Stimulated activated CD8-positive, alpha-beta memory T cell treated with anti-CD3 and anti-CD28 coated beads, Interleukin-2, amount 100 ng/mL, for 48 hours (primary cell): ENCODE measurements around the gene PLCH1.
"Not testable (repeated sequence)": the region's sequence is repeated elsewhere in the genome, so short reads cannot be mapped to it uniquely, and the experiment has no call there.

ENCODE experiments used
- DNase-seq, 2 donors: peaks; one replicate each; pipeline ENCODE4 v3.0.0-alpha.2; 2020; ENCODE audit warnings: low read depth in 2 of 2

The PLCH1 gene

GRCh38 chr3:155420881-155421486 lies 323.9 kb downstream of the PLCH1 start:
- DNase-seq: no peak

GRCh38 chr3:155420406-155420805 lies 324.5 kb downstream of the PLCH1 start:
- DNase-seq: no peak

DNA sequence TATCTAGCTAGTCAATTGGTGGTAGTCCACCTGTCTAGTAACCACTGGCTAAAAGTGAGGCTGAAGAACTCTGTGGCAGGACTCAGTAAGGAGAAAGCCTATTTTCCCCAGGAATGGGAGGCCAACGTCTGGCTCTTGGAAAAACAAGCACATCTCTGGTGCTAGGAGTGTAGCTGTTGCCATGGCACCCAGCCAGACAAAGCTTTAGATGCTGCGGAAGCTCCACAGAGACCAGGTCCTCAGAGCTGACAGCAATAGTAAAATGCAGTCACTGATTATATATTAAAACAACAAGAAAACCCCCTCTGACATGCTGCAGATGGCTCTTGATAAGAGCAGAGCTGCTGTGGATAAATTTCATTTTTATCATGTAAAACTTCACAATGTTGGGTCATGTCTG lies 326.5 kb downstream of the PLCH1 start:
- no peak for DNase-seq

- no peak for DNase-seq
Observed at GRCh38 chr3:155417119-155417517, 327.8 kb downstream of the PLCH1 start.

DNA sequence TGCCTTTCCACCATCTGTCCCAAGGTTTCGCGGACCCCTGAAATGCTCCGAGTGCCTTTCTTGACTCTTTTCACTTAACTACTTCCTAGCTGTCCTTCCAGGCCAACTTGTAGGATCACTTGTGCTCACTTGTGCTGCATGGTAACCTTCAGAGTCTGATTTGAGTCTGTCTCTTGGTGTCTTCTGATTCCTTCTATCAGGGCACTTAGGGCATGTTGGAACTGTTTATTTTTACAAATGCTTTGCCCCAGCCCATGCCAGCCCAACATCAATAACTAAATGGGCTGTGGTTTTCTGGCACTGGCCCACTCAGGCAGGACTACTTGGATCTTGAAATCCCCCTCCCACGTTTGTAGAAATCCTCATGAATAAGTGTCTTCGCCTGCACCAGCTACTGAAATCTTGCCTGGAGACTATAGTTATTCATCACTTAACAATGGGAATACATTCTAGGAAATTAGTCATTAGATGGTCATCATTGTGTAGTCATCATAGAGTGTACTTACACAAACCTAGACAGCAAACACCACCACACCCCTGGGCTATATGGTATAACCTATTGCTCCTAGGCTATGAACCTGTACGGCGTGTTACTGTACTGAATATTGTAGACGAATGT lies 328.3 kb downstream of the PLCH1 start:
- DNase-seq: no peak

GRCh38 chr3:155412904-155413303 lies 332.0 kb downstream of the PLCH1 start:
- no peak for DNase-seq

DNA sequence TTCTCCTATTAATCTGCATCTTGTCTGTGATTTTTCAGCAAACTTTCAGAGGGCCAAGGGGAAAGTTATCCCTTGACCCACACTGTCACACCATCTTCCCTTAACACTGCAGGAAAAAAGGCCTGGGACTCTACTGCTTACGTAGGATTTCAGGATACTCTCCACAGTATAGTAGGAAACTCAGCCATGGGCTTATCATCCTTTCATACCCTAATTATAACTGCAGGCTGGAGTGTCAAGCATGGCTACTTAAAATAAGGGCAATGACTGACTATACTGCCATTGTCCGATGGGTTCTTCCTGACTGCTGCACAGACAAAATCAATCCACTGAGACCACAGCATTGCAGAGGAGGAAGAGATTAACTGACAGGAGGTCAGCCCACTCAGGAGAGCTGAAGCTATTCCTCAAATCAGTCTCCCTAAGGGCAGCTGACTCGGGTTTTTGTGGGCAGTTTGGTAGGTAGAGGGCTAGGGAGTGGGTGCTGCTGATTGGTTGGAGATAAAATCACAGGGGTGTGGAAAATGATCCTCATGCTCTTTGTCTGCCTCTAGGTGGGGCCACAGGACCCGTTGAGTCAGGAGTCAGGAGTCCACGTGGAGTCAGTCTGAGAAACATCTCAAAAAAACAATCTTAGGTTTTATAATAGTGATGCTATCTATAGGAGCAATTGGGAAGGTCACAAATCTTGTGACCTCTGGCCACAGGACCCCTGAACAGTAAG lies 333.2 kb downstream of the PLCH1 start:
- no peak for DNase-seq

GRCh38 chr3:155409336-155409735 lies 335.5 kb downstream of the PLCH1 start:
- DNase-seq: no peak

- no peak for DNase-seq
Observed at GRCh38 chr3:155407971-155408370, 336.9 kb downstream of the PLCH1 start.

DNA sequence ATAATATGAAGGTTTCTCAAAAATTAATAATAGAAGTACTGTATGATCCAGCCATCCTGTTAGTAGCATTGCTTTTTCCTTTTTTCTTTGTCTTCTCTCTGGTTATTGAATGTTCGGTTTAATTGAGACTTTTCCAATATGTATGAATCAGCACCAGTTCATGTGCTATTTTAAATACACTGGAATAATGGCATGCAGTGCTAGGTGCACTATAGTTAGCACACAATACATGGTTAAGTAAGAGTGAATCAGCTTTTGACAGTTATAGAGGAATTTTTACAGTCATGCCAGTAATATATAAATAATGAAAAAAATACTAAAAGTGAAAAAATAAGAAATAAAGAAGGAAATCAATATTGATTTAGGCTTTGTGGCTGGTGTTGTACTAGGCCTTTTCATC lies 337.5 kb downstream of the PLCH1 start:
- no peak for DNase-seq

DNA sequence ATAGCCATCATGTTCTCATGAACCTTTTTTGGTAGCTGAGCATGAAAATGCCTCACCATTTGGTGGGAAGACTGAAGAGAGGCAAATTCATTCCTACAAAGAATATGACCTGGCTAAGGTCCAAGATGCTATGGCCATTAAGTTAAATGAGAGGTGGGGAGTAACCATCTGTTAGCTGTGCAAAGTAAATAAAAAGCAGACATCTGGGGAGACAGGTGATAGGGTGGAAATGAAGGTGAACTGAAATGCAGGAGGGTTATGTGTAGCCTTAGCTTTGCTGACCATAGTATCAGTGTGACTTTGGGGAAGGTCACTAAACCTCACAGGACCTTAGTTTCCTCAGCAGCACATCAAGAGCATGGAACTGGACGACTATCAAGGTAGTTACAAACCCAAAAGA lies 340.4 kb downstream of the PLCH1 start:
- DNase-seq: no peak

DNA sequence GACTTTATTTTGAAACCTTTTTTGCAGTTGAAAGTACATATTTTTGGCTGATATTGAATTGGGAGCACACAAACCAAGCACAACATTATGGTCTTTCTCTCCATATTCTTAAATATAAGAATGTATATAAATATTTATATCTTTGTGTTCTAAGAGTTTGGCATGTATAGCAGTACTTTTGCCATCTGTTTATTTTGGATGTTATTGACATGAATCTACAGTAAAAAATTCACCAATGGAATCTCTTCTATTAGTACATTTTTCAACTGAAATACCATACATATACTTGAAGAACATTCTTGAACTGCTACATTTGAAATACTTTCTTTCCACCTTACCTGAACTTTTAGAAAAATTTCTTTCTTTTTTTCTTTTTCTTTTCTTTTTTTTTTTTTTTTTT lies 342.2 kb downstream of the PLCH1 start:
- DNase-seq: no peak

- DNase-seq: no peak
Observed at GRCh38 chr3:155398046-155398445, 346.8 kb downstream of the PLCH1 start.

DNA sequence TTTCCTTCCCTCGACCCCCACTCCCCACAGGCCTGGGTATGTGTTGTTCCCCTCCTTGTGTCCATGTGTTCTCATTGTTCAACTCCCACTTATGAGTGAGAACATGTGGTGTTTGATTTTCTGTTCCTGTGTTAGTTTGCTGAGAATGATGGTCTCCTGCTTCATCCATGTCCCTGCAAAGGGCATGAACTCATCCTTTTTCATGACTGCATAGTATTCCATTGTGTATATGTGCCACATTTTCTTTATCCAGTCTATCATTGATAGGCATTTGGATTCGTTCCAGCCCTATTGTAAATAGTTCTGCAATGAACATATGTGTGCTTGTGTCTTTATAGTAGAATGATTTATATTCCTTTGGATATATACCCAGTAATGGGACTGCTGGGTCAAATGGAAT lies 350.0 kb downstream of the PLCH1 start:
- not testable (repeated sequence) for DNase-seq

DNA sequence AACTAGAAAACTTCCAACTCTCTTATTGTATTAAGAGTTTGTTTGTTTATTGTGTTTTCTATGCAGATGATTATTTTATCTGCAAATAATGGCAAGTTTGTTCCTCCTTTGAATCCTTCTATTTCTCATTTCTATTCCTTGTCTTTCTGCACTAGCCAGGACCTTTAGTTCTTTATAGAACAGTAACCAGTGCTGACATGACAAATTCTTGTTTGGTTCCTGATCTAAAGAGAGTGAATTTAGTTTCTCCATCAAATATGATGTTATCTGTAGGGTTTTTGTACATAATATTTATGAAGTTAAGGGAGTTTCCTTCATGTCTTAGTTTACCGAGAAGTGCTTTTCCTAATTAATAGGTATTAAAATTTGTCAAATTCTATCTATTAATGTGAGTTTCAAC lies 350.6 kb downstream of the PLCH1 start:
- no peak for DNase-seq

GRCh38 chr3:155393316-155393715 lies 351.6 kb downstream of the PLCH1 start:
- no peak for DNase-seq

DNA sequence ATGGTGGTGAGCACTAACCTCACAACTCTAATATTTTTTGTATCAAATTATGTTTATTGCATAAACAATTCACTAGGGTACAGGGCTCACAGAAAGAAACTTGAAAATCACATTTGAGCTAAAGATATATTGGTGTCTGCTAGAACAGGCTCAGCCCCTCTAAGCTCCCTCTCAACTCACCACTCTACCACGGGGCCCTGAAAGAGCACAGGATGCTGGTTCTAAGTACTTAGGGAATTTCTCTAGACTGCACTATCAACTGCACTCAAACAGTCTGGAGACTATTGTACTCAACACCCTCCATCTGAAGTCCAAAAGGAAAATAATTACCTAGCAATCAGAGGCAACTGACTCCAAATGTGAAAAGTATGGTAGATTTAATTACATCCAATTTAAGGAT lies 352.7 kb downstream of the PLCH1 start:
- no peak for DNase-seq

DNA sequence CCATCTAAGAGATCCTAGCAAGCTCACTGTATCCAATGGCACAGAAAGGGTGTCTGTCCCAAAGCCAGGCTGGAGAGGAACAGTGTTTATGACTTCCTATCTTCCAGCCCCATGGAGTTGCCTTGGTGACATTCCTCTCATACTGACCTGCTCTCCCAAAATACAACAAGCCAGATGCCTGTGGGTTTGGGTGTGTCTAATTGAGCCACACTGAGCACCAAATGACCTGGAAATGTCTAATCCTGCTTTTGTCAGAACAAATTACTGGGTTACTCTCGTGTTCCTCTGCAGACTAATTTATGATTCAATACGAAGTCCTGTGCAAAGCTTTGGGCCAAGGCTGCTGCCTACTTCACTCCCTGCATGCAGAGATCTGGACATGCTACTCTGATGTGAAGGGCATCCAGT lies 353.3 kb downstream of the PLCH1 start:
- no peak for DNase-seq

GRCh38 chr3:155391104-155391503 lies 353.8 kb downstream of the PLCH1 start:
- no peak for DNase-seq

- no peak for DNase-seq
Observed at GRCh38 chr3:155390351-155390750, 354.5 kb downstream of the PLCH1 start.

GRCh38 chr3:155388417-155388816 lies 356.5 kb downstream of the PLCH1 start:
- DNase-seq: no peak

- DNase-seq: no peak
Observed at GRCh38 chr3:155387571-155387970, 357.3 kb downstream of the PLCH1 start.

GRCh38 chr3:155386919-155387318 lies 358.0 kb downstream of the PLCH1 start:
- no peak for DNase-seq
